ENCODE data around the gene C5orf22. TPM values are rescaled to one million over a fixed set of nuclear protein-coding genes. Genes with fewer than 3 reads are reported as not detected.

C5orf22 gene
- total and polyA plus RNA-seq, 7 donors = 14.9 to 32.4 (median 23.9) TPM

GRCh38 chr5:31492869-31493268 lies 39.2 kb upstream of the C5orf22 start:
- ATAC-seq = no peak

GRCh38 chr5:31495336-31495735 lies 36.8 kb upstream of the C5orf22 start:
- intact Hi-C loops (cut with DNase I) = no loop called here
- no peak for TF ChIP-seq CTCF (IDR thresholded peaks at IDR 0.05)

More at GRCh38 chr5:31492869-31493268, 39.2 kb upstream of the C5orf22 start:
- 53 to 56% (median 55%) methylated on average over 4 of the region's 4 CpGs for WGBS, 3 donors
- H3K27ac ChIP-seq = no peak overlapping the region
- H3K4me1 ChIP-seq = no peaks in the 10 kb centered on the region
- H3K9me3 ChIP-seq = no peaks in the 10 kb centered on the region
- H3K27me3 ChIP-seq (ENCODE audit: insufficient read depth in 3 of 3, low read length in 2 of 3) = no peaks in the 10 kb centered on the region
- DNase-seq = no peak
- intact Hi-C loops (cut with DNase I) = no loop called here
- TF ChIP-seq CTCF (IDR thresholded peaks at IDR 0.05) = no peak
- no peak overlapping the region for H3K4me3 ChIP-seq
- peaks cover 4 to 81% of the 10 kb centered on the region in 2 donors for H3K36me3 ChIP-seq (ENCODE audit: insufficient read depth in 1 of 2, low read depth in 1 of 2)

GRCh38 chr5:31496301-31496700 lies 35.8 kb upstream of the C5orf22 start:
- 82 to 89% (median 87%) methylated on average over 2 of the region's 2 CpGs for WGBS, 3 donors
- TF ChIP-seq CTCF (IDR thresholded peaks at IDR 0.05) = no peak
- H3K36me3 ChIP-seq (ENCODE audit: insufficient read depth in 1 of 2, low read depth in 1 of 2) = peaks cover 5 to 97% of the 10 kb centered on the region in 2 donors
- no peak overlapping the region for H3K27ac ChIP-seq
- H3K4me1 ChIP-seq = no peaks in the 10 kb centered on the region
- no peak for ATAC-seq
- H3K27me3 ChIP-seq (ENCODE audit: insufficient read depth in 3 of 3, low read length in 2 of 3) = no peaks in the 10 kb centered on the region
- DNase-seq = no peak
- H3K4me3 ChIP-seq = no peak overlapping the region
- no peaks in the 10 kb centered on the region for H3K9me3 ChIP-seq
- intact Hi-C loops (cut with DNase I) = no loop called here

More at GRCh38 chr5:31495336-31495735, 36.8 kb upstream of the C5orf22 start:
- WGBS, 3 donors = 97 to 99% (median 97%) methylated on average over 4 of the region's 4 CpGs
- Histone ChIP-seq H3K27me3 (ENCODE audit: insufficient read depth in 3 of 3, low read length in 2 of 3) (no peaks in the 10 kb centered on the region), H3K4me3 (no peak overlapping the region), H3K4me1 (no peaks in the 10 kb centered on the region), H3K9me3 (no peaks in the 10 kb centered on the region), H3K36me3 (ENCODE audit: insufficient read depth in 1 of 2, low read depth in 1 of 2) (peaks cover 3 to 87% of the 10 kb centered on the region in 2 donors), H3K27ac (no peak overlapping the region)
- no peak for DNase-seq
- no peak for ATAC-seq

- no peak overlapping the region for H3K27ac ChIP-seq
- peaks cover 6 to 99% of the 10 kb centered on the region in 2 donors for H3K36me3 ChIP-seq (ENCODE audit: insufficient read depth in 1 of 2, low read depth in 1 of 2)
- intact Hi-C loops (cut with DNase I) = no loop called here
- no peaks in the 10 kb centered on the region for H3K9me3 ChIP-seq
- ATAC-seq (no peak), DNase-seq (no peak)
- H3K27me3 ChIP-seq (ENCODE audit: insufficient read depth in 3 of 3, low read length in 2 of 3) = no peaks in the 10 kb centered on the region
- H3K4me3 ChIP-seq = no peak overlapping the region
- no peaks in the 10 kb centered on the region for H3K4me1 ChIP-seq
- TF ChIP-seq CTCF (IDR thresholded peaks at IDR 0.05) = no peak
- 87 to 94% (median 94%) methylated on average over 6 of the region's 6 CpGs for WGBS, 3 donors
Measured at GRCh38 chr5:31496891-31497290, 35.2 kb upstream of the C5orf22 start.

- H3K9me3 ChIP-seq = no peaks in the 10 kb centered on the region
- ATAC-seq (no peak), DNase-seq (no peak)
- no peak for TF ChIP-seq CTCF (IDR thresholded peaks at IDR 0.05)
- H3K36me3 ChIP-seq (ENCODE audit: insufficient read depth in 1 of 2, low read depth in 1 of 2) = peaks cover 11 to 100% of the 10 kb centered on the region in 2 donors
- H3K27me3 ChIP-seq (ENCODE audit: insufficient read depth in 3 of 3, low read length in 2 of 3) = no peaks in the 10 kb centered on the region
- intact Hi-C loops (cut with DNase I) = no loop called here
- 71 to 92% (median 85%) methylated on average over 4 of the region's 4 CpGs for WGBS, 3 donors
- H3K27ac ChIP-seq = no peak overlapping the region
- no peak overlapping the region for H3K4me3 ChIP-seq
- H3K4me1 ChIP-seq = no peaks in the 10 kb centered on the region
Measured at GRCh38 chr5:31500256-31500655, 31.8 kb upstream of the C5orf22 start.

Measured in psoas muscle (tissue), 8 donors.